ENCODE data around the gene AATK.

AATK gene

GRCh38 chr17:81196505-81197408, 30.7 kb upstream of the AATK start:
- no peak for DNase-seq

- DNase-seq: no peak
Measured at GRCh38 chr17:81195941-81196495, 30.0 kb upstream of the AATK start.

- no peak for DNase-seq
Measured at GRCh38 chr17:81194941-81195901, 29.2 kb upstream of the AATK start.

- DNase-seq: no peak
Measured at GRCh38 chr17:81194225-81194760, 28.3 kb upstream of the AATK start.

- no peak for DNase-seq
Measured at GRCh38 chr17:81193470-81194224, 27.6 kb upstream of the AATK start.

- no peak for DNase-seq
Measured at GRCh38 chr17:81193051-81193410, 27.0 kb upstream of the AATK start.

- no peak for DNase-seq
Measured at GRCh38 chr17:81192386-81193050, 26.5 kb upstream of the AATK start.

GRCh38 chr17:81191646-81192045, 25.6 kb upstream of the AATK start:
- no peak for DNase-seq

GRCh38 chr17:81191116-81191515, 25.1 kb upstream of the AATK start:
- DNase-seq: no peak

GRCh38 chr17:81190591-81190990, 24.6 kb upstream of the AATK start:
- no peak for DNase-seq

GRCh38 chr17:81189670-81190530, 23.9 kb upstream of the AATK start:
- no peak for DNase-seq

GRCh38 chr17:81189016-81189415, 23.0 kb upstream of the AATK start:
- DNase-seq: no peak

GRCh38 chr17:81188491-81188840, 22.4 kb upstream of the AATK start:
- DNase-seq: no peak

- no peak for DNase-seq
Measured at GRCh38 chr17:81187586-81188490, 21.8 kb upstream of the AATK start.

GRCh38 chr17:81187120-81187519, 21.1 kb upstream of the AATK start:
- no peak for DNase-seq

GRCh38 chr17:81186203-81186602, 20.2 kb upstream of the AATK start:
- DNase-seq: no peak

GRCh38 chr17:81184555-81184954, 18.5 kb upstream of the AATK start:
- no peak for DNase-seq

GRCh38 chr17:81183807-81184206, 17.8 kb upstream of the AATK start:
- DNase-seq: no peak

GRCh38 chr17:81183316-81183715, 17.3 kb upstream of the AATK start:
- no peak for DNase-seq

GRCh38 chr17:81182596-81182995, 16.6 kb upstream of the AATK start:
- DNase-seq: no peak
